GM23248 (cell line): ENCODE data around the gene IL1RAPL1.

ENCODE experiments used
- EZH2 ChIP-seq: fragments of 200-600 bp; sonication (generic); IDR thresholded peaks from 2 replicates; pipeline ENCODE4 v1.6.1; 2018; ENCODE audit warnings: antibody characterized with exemption, mild to moderate bottlenecking; ENCODE audit not compliant: insufficient read depth, poor library complexity, severe bottlenecking
- EZH2phosphoT487 ChIP-seq: fragments of 200-600 bp; sonication (generic); IDR thresholded peaks from 2 replicates; pipeline ENCODE4 v1.6.1; 2018; ENCODE audit warnings: antibody characterized with exemption, moderate library complexity, mild to moderate bottlenecking, low read depth; ENCODE audit not compliant: insufficient read depth

DNA sequence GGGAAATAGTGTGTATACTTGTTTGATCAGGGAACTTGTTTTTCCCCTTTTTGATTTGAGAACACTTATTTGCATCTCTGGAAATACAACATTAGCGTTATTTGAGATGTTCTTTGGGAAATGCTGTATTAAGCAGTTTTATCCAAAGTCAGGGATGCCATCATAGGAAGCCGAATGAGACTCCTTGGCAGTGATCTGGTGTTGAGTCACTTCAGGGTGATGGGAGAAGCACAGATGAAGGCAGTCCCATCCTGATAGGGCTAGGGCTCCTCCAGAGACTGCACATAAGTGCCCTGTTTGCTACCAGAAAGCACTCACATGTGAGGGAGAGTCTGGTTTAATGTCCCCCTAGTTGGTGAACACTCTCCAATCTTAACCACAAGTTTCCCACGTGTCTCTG lies 62.3 kb downstream of the IL1RAPL1 start:
- TF ChIP-seq EZH2 (no peak), EZH2phosphoT487 (no peak)
